Endothelial cell of umbilical vein (primary cell): ENCODE results near the gene PPP1CA. TPM values are rescaled to one million over a fixed set of nuclear protein-coding genes. Genes with fewer than 3 reads are reported as not detected.

ENCODE experiments used
- BruUV-seq: library from RNA; stranded (reverse); fragments of 400-500 nt; replicated peaks from 2 replicates; lab custom pipeline; 2021; lab: Mats Ljungman, UMichigan
- CTCF ChIA-PET: fragments of 300-600, 350-600 bp; sonication (Branson Sonifier 250); formaldehyde crosslinking; loops from one replicate; lab custom pipeline; 2021; ENCODE audit warnings: antibody characterized with exemption, inconsistent platforms; lab: Charles Lee
- POLR2A ChIA-PET: fragments of 300-600, 350-600 bp; sonication (Branson Sonifier 250); formaldehyde crosslinking; loops from one replicate; lab custom pipeline; 2021; ENCODE audit warnings: antibody characterized with exemption, inconsistent platforms; lab: Charles Lee
- DNase-seq: peaks from one replicate; pipeline ENCODE4 v3.0.0-alpha.2; 2011; ENCODE audit warnings: low read depth, low spot score
- FAIRE-seq: peaks from 2 replicates; lab custom pipeline; 2011; peaks lifted over from hg19 to GRCh38; lab: Jason Lieb, UNC
- H2AFZ ChIP-seq: 2 replicates; pipeline ENCODE4 v1.6.0; 2012; ENCODE audit warnings: low read depth, low read length, control low read depth, inconsistent platforms
- H3K27ac ChIP-seq: 2 replicates; pipeline ENCODE4 v1.5.1; 2011; ENCODE audit warnings: low read depth, mild to moderate bottlenecking, control low read depth, low read length, moderate library complexity; ENCODE audit not compliant: insufficient read depth
- H3K27me3 ChIP-seq, 2 experiments: 2 replicates each; pipeline versions ENCODE4 v1.6.0 to v1.6.1; 2011; ENCODE audit warnings: low read length in 2 of 2, mixed read lengths in 1 of 2; ENCODE audit not compliant: control insufficient read depth in 2 of 2, insufficient read depth in 2 of 2
- H3K36me3 ChIP-seq, 2 experiments: 2 replicates in 1 of 2; 3 replicates in 1 of 2; pipeline ENCODE4 v1.5.1; 2011; ENCODE audit warnings: low read length in 2 of 2, mild to moderate bottlenecking in 1 of 2, moderate library complexity in 1 of 2; ENCODE audit not compliant: control insufficient read depth in 2 of 2, insufficient read depth in 2 of 2; ENCODE audit errors: extremely low read depth in 1 of 2
- H3K4me1 ChIP-seq: 3 replicates; pipeline ENCODE4 v1.5.1; 2011; ENCODE audit warnings: mild to moderate bottlenecking, low read length; ENCODE audit not compliant: control insufficient read depth, insufficient read depth; ENCODE audit errors: extremely low read depth
- H3K4me2 ChIP-seq: 2 replicates; pipeline ENCODE4 v1.6.1; 2011; ENCODE audit warnings: low read length, control low read depth, mixed read lengths; ENCODE audit not compliant: insufficient read depth
- H3K4me3 ChIP-seq, 3 experiments: fragments of 200-600 bp in 1 of 3; sonication (generic), shearing (Covaris generic) in 1 of 3; replicated peaks in 1 of 3; 2 replicates each; pipeline ENCODE4 v1.5.1; 2011 to 2016; ENCODE audit warnings: control low read depth in 3 of 3, low read length in 3 of 3, mild to moderate bottlenecking in 2 of 3, inconsistent platforms in 1 of 3, low read depth in 1 of 3, moderate library complexity in 1 of 3; ENCODE audit not compliant: insufficient read depth in 1 of 3
- H3K79me2 ChIP-seq: 2 replicates; pipeline ENCODE4 v1.6.0; 2012; ENCODE audit warnings: low read length, inconsistent platforms; ENCODE audit not compliant: control insufficient read depth, insufficient read depth
- H3K9ac ChIP-seq: replicated peaks from 2 replicates; pipeline ENCODE3; 2011; ENCODE audit warnings: low read length, control low read depth; ENCODE audit not compliant: insufficient read depth; ENCODE audit errors: extremely low read depth
- H3K9me1 ChIP-seq: replicated peaks from 3 replicates; pipeline ENCODE4 v1.6.0; 2011; ENCODE audit warnings: mild to moderate bottlenecking, low read length; ENCODE audit not compliant: control insufficient read depth, insufficient read depth; ENCODE audit errors: extremely low read depth
- H3K9me3 ChIP-seq: replicated peaks from 2 replicates; pipeline ENCODE4 v1.5.1; 2012; ENCODE audit warnings: low read length, inconsistent platforms; ENCODE audit not compliant: control insufficient read depth, insufficient read depth
- H4K20me1 ChIP-seq: replicated peaks from 2 replicates; pipeline ENCODE3; 2011; ENCODE audit warnings: mild to moderate bottlenecking, low read length; ENCODE audit not compliant: control insufficient read depth, insufficient read depth; ENCODE audit errors: extremely low read depth
- CTCF ChIP-seq, 2 donors: IDR thresholded peaks; 1 replicate in 1 of 2; 2 replicates in 1 of 2; pipeline ENCODE4 v1.5.1; 2011; ENCODE audit warnings: low read length in 2 of 2, mild to moderate bottlenecking in 2 of 2, moderate library complexity in 2 of 2, control low read depth in 1 of 2, inconsistent platforms in 1 of 2, low read depth in 1 of 2; ENCODE audit not compliant: insufficient read depth in 1 of 2; ENCODE audit errors: extremely low read depth in 1 of 2
- EZH2 ChIP-seq: IDR thresholded peaks from 2 replicates; pipeline ENCODE4 v1.6.1; 2012; ENCODE audit warnings: borderline replicate concordance, low read depth, mild to moderate bottlenecking, moderate library complexity, low read length, inconsistent platforms; ENCODE audit not compliant: severe bottlenecking
- FOS ChIP-seq: IDR thresholded peaks from 2 replicates; pipeline ENCODE4 v1.6.1; 2011; ENCODE audit warnings: mild to moderate bottlenecking, low read length, moderate library complexity, borderline replicate concordance; ENCODE audit not compliant: insufficient read depth
- GATA2 ChIP-seq: IDR thresholded peaks from 2 replicates; pipeline ENCODE4 v1.7.0; 2011; ENCODE audit warnings: low read depth, mild to moderate bottlenecking, moderate library complexity, mixed read lengths, low read length; ENCODE audit not compliant: insufficient read length, insufficient read depth
- JUN ChIP-seq: IDR thresholded peaks from 2 replicates; pipeline ENCODE4 v1.6.1; 2011; ENCODE audit warnings: borderline replicate concordance, low read depth; ENCODE audit not compliant: insufficient read length, insufficient read depth
- MAX ChIP-seq: IDR thresholded peaks from 2 replicates; pipeline ENCODE4 v1.6.1; 2011; ENCODE audit not compliant: insufficient read depth, insufficient read length
- MYC ChIP-seq: IDR thresholded peaks from one replicate; pipeline ENCODE4 v1.6.1; 2011; ENCODE audit warnings: mild to moderate bottlenecking, low read depth, low read length
- POLR2A ChIP-seq: IDR thresholded peaks from 2 replicates; pipeline ENCODE4 v1.6.1; 2012; ENCODE audit warnings: low read depth, mild to moderate bottlenecking, control low read depth, low read length
- POLR2AphosphoS5 ChIP-seq: IDR thresholded peaks from 2 replicates; pipeline ENCODE4 v1.6.1; 2012; ENCODE audit warnings: low read depth, mild to moderate bottlenecking, control low read depth, low read length, moderate library complexity; ENCODE audit not compliant: insufficient read depth
- dilution Hi-C: fragments of 300-500 bp; cut with MboI; formaldehyde crosslinking; loops from one replicate; pipeline ENCODE4 v1.15.0; 2019; ENCODE audit warnings: low sequenced_read_pairs; ENCODE audit not compliant: extremely low pct_ligation_motif_present
- intact Hi-C: fragments of 100-400 bp; cut with micrococcal nuclease; formaldehyde crosslinking; loops from one replicate; pipeline ENCODE4 v1.10.0; 2022
- polyA plus RNA-seq, 4 experiments: library from polyadenylated mRNA; depleted of rRNA in 3 of 4; stranded (reverse) in 3 of 4; unstranded in 1 of 4; fragments of >200 nt; gene quantifications; 2 replicates each; pipeline versions ENCODE4 v1.2.1 to v1.2.3, GENCODE V29; 2011 to 2012; ENCODE audit warnings: missing spikeins in 1 of 4
- total RNA-seq: library from RNA; stranded (reverse); gene quantifications from 2 replicates; pipeline ENCODE4 v1.2.3, GENCODE V29; 2021

Gene PPP1CA
- total and polyA plus RNA-seq, 2 donors (not counting 3 experiments of a cell fraction or from before 2014, with no cell fraction given) = 192 to 419 TPM

- H3K4me1 ChIP-seq = peaks cover 6% of the 10 kb centered on the region
- H3K9me1 ChIP-seq = no peaks in the 10 kb centered on the region
- H3K4me2 ChIP-seq = no peak overlapping the region
- H3K9ac ChIP-seq = no peak overlapping the region
- no peak overlapping the region for H3K27ac ChIP-seq
- FAIRE-seq (no peak), DNase-seq (no peak)
- ChIA-PET POLR2A (no interaction called here), CTCF (interaction anchor here (1.8 kb wide), 1 partner anchor 44 kb away, joined by 6 read pairs; the partner anchor contains the start of gene PPP1CA)
- no TSS peak for BruUV-seq
- H4K20me1 ChIP-seq = no peaks in the 10 kb centered on the region
- H2AFZ ChIP-seq = no peak overlapping the region
- no peaks in the 10 kb centered on the region for H3K27me3 ChIP-seq
- dilution Hi-C loops = no loop called here
- intact Hi-C loops = no loop called here
- H3K79me2 ChIP-seq = peaks cover 11% of the 10 kb centered on the region
- H3K9me3 ChIP-seq = no peaks in the 10 kb centered on the region
- H3K36me3 ChIP-seq = peaks cover 0 to 10% of the 10 kb centered on the region in 2 experiments
- H3K4me3 ChIP-seq = no peak overlapping the region
- TF ChIP-seq FOS (no peak), MAX (no peak), CTCF (IDR thresholded peaks at IDR 0.05; ENCODE audit: extremely low read depth in 1 of 2, insufficient read depth in 1 of 2, low read depth in 1 of 2, low read length in 2 of 2) (no peak), EZH2 (no peak), POLR2A (no peak), MYC (no peak), POLR2AphosphoS5 (no peak), GATA2 (no peak), JUN (no peak)
Observed at GRCh38 chr11:67445515-67445914, 43.9 kb upstream of the PPP1CA start.
